Measurements from ENCODE around the gene RAB43. TPM values are rescaled to one million over a fixed set of nuclear protein-coding genes. Genes with fewer than 3 reads are reported as not detected.

The RAB43 gene
- total RNA-seq, 1 donor from 2014 or later, result 34.5 TPM

DNA sequence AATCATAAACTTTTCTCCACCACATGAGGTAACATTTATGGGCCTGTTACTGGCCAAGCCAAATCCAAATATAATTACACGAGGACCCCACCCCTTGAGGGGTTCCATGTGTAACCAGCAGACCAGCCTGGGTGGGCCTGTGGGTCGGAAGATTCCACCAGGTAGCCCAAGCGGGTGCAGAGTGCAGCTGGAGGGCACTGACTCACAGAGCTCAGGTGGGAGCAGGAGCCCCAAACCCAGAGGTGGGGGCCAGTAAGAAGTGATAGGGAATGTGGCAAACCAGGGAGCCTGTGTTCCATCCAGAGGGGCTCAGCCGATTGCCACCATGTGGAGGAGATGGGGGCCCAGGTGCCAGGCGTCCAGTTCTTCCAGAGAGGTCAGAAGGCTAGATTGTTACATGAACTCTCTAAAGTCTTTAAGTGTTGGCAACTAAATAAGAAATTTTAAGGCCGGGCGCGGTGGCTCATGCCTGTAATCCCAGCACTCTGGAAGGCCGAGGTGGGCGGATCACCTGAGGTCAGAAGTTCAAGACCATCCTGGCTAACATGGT lies 58.4 kb downstream of the RAB43 start:
- peaks cover 40% of the 10 kb centered on the region for H3K27me3 Mint-ChIP-seq (ENCODE audit: low read depth, unreplicated experiment)
- no peak overlapping the region for H3K9ac ChIP-seq (ENCODE audit: low read length)
- TF ChIP-seq, protein P1, sequence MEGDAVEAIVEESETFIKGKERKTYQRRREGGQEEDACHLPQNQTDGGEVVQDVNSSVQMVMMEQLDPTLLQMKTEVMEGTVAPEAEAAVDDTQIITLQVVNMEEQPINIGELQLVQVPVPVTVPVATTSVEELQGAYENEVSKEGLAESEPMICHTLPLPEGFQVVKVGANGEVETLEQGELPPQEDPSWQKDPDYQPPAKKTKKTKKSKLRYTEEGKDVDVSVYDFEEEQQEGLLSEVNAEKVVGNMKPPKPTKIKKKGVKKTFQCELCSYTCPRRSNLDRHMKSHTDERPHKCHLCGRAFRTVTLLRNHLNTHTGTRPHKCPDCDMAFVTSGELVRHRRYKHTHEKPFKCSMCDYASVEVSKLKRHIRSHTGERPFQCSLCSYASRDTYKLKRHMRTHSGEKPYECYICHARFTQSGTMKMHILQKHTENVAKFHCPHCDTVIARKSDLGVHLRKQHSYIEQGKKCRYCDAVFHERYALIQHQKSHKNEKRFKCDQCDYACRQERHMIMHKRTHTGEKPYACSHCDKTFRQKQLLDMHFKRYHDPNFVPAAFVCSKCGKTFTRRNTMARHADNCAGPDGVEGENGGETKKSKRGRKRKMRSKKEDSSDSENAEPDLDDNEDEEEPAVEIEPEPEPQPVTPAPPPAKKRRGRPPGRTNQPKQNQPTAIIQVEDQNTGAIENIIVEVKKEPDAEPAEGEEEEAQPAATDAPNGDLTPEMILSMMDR (IDR thresholded peaks at IDR 0.05; ENCODE audit: insufficient read depth, low read depth, low read length), result no peak
- TF ChIP-seq EZH2 (IDR thresholded peaks at IDR 0.05; ENCODE audit: insufficient read depth, low read length), result no peak
- H3K9me3 ChIP-seq (ENCODE audit: insufficient read depth, low read depth, low read length), result no peaks in the 10 kb centered on the region
- H3K4me1 Mint-ChIP-seq (ENCODE audit: low read depth, unreplicated experiment), result no peaks in the 10 kb centered on the region
- H3K4me3 Mint-ChIP-seq (ENCODE audit: unreplicated experiment), result no peak overlapping the region
- no peaks in the 10 kb centered on the region for H3K4me1 ChIP-seq (ENCODE audit: insufficient read depth, low read length)
- no peak overlapping the region for H3K27ac Mint-ChIP-seq (ENCODE audit: unreplicated experiment)
- FAIRE-seq (no peak), DNase-seq (ENCODE audit: low read depth) (no peak)
- no peaks in the 10 kb centered on the region for H3K36me3 Mint-ChIP-seq (ENCODE audit: low read depth, unreplicated experiment)
- no peak overlapping the region for H2AFZ ChIP-seq (ENCODE audit: low read depth, low read length)
- no peak overlapping the region for H3K4me2 ChIP-seq (ENCODE audit: low read length)
- no peaks in the 10 kb centered on the region for H3K9me3 Mint-ChIP-seq (ENCODE audit: unreplicated experiment)
- H3K36me3 ChIP-seq (ENCODE audit: insufficient read depth, low read length), result no peaks in the 10 kb centered on the region
- no peaks in the 10 kb centered on the region for H3K79me2 ChIP-seq (ENCODE audit: insufficient read depth, low read length)
- H3K27ac ChIP-seq (ENCODE audit: low read depth, low read length), result no peak overlapping the region
- H3K4me3 ChIP-seq (ENCODE audit: insufficient read depth, low read depth, low read length), result no peak overlapping the region
- H3K27me3 ChIP-seq (ENCODE audit: insufficient read depth, low read length), result peaks cover 4% of the 10 kb centered on the region
- no peaks in the 10 kb centered on the region for H4K20me1 ChIP-seq (ENCODE audit: insufficient read depth, low read length)

DNA sequence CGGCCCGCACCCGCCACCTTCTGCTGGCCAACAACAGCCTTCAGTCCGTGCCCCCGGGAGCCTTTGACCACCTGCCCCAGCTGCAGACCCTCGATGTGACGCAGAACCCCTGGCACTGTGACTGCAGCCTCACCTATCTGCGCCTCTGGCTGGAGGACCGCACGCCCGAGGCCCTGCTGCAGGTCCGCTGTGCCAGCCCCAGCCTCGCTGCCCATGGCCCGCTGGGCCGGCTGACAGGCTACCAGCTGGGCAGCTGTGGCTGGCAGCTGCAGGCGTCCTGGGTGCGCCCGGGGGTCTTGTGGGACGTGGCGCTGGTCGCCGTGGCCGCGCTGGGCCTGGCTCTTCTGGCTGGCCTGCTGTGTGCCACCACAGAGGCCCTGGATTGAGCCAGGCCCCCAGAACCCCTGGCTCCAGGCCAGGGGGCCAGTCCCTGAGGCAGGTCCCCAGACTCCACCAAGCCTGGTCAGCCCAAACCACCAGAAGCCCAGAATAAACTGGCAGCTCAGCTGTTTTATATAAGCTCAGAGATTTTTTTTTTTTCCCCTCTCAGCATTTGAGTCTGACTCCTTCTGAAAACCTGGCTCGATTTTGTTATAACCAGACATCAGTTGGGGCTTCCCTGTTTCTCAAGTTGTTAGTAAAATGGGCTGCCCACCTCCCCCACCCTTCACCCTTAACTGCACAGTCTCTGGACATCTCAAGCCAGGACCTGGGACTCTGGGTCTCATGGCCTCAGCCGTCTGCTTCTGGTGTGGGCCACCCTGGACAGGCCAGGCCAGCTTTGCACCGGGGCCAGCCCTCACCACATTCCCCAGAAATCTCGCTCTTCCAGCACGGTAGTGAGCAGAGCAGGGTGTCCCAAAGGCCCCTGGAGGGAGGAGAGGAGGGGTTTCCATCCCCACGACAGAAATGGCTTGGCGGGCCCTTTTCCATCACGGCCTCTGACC lies 59.4 kb downstream of the RAB43 start:
- H3K27ac Mint-ChIP-seq (ENCODE audit: unreplicated experiment), result no peak overlapping the region
- Histone ChIP-seq H3K27ac (ENCODE audit: low read depth, low read length) (no peak overlapping the region), H4K20me1 (ENCODE audit: insufficient read depth, low read length) (no peaks in the 10 kb centered on the region), H3K4me2 (ENCODE audit: low read length) (no peak overlapping the region), H3K79me2 (ENCODE audit: insufficient read depth, low read length) (no peaks in the 10 kb centered on the region), H3K9ac (ENCODE audit: low read length) (no peak overlapping the region), H3K36me3 (ENCODE audit: insufficient read depth, low read length) (no peaks in the 10 kb centered on the region), H3K9me3 (ENCODE audit: insufficient read depth, low read depth, low read length) (no peaks in the 10 kb centered on the region), H3K4me1 (ENCODE audit: insufficient read depth, low read length) (no peaks in the 10 kb centered on the region), H2AFZ (ENCODE audit: low read depth, low read length) (no peak overlapping the region), H3K4me3 (ENCODE audit: insufficient read depth, low read depth, low read length) (no peak overlapping the region), H3K27me3 (ENCODE audit: insufficient read depth, low read length) (peaks cover 9% of the 10 kb centered on the region)
- TF ChIP-seq, protein P1 (IDR thresholded peaks at IDR 0.05; ENCODE audit: insufficient read depth, low read depth, low read length), result no peak
- no peak for TF ChIP-seq EZH2 (IDR thresholded peaks at IDR 0.05; ENCODE audit: insufficient read depth, low read length)
- DNase-seq (ENCODE audit: low read depth), result no peak
- H3K4me3 Mint-ChIP-seq (ENCODE audit: unreplicated experiment), result no peak overlapping the region
- no peaks in the 10 kb centered on the region for H3K4me1 Mint-ChIP-seq (ENCODE audit: low read depth, unreplicated experiment)
- no peaks in the 10 kb centered on the region for H3K9me3 Mint-ChIP-seq (ENCODE audit: unreplicated experiment)
- H3K27me3 Mint-ChIP-seq (ENCODE audit: low read depth, unreplicated experiment), result peaks cover 44% of the 10 kb centered on the region
- no peaks in the 10 kb centered on the region for H3K36me3 Mint-ChIP-seq (ENCODE audit: low read depth, unreplicated experiment)
- no peak for FAIRE-seq

Measured in astrocyte (in vitro differentiated cells and primary cell).